ENCODE results near the gene FLAD1.

FLAD1 gene

GRCh38 chr1:155037851-155038441 is 54.8 kb downstream of the FLAD1 start:
- DNase-seq (ENCODE audit: low read depth in 2 of 2), result no peak

- DNase-seq (ENCODE audit: low read depth in 2 of 2), result no peak
Measured at GRCh38 chr1:155038602-155039307, 55.6 kb downstream of the FLAD1 start.

GRCh38 chr1:155039308-155039669 is 56.1 kb downstream of the FLAD1 start:
- no peak for DNase-seq (ENCODE audit: low read depth in 2 of 2)

GRCh38 chr1:155040358-155041093 is 57.4 kb downstream of the FLAD1 start:
- DNase-seq (ENCODE audit: low read depth in 2 of 2), result no peak

Data from fibroblast of skin of left biceps (primary cell).